ENCODE data around the gene ZDHHC7. TPM values are rescaled to one million over a fixed set of nuclear protein-coding genes. Genes with fewer than 3 reads are reported as not detected.
A peak's percentile ranks its signal among the peaks of the same experiment; 100 is the strongest.
"Not testable (repeated sequence)": the region's sequence is repeated elsewhere in the genome, so short reads cannot be mapped to it uniquely, and the experiment has no call there.

Gene ZDHHC7
- total RNA-seq, 3 donors from 2014 or later: 38.7 to 69.6 (median 41.1) TPM

GRCh38 chr16:84941921-84942320 lies 69.4 kb downstream of the ZDHHC7 start:
- Histone ChIP-seq H3K27ac (no peak overlapping the region), H3K4me1 (no peaks in the 10 kb centered on the region), H3K36me3 (no peaks in the 10 kb centered on the region), H3K27me3 (no peaks in the 10 kb centered on the region), H3K9me3 (peaks cover 0 to 4% of the 10 kb centered on the region in 2 donors), H3K4me3 (no peak overlapping the region)
- intact Hi-C loops (cut with DNase I; ENCODE audit: low total_unique reads): no loop called here
- DNase-seq (ENCODE audit: low spot score in 2 of 2): no peak
- TF ChIP-seq POLR2AphosphoS5 (IDR thresholded peaks at IDR 0.05): no peak
- no peak for TF ChIP-seq POLR2A (IDR thresholded peaks at IDR 0.05)

GRCh38 chr16:84940670-84941551 lies 70.4 kb downstream of the ZDHHC7 start:
- TF ChIP-seq POLR2AphosphoS5 (IDR thresholded peaks at IDR 0.05): peak in 1 of 3 donors; percentile 51
- TF ChIP-seq POLR2A (IDR thresholded peaks at IDR 0.05): no peak
- TF ChIP-seq CTCF (IDR thresholded peaks at IDR 0.05): peak in 1 of 3 donors; percentile 33
- Histone ChIP-seq H3K27ac (peak overlapping the region in 1 of 2 donors; percentile 81), H3K9me3 (peaks cover 0 to 4% of the 10 kb centered on the region in 2 donors), H3K27me3 (no peaks in the 10 kb centered on the region), H3K36me3 (no peaks in the 10 kb centered on the region), H3K4me1 (no peaks in the 10 kb centered on the region), H3K4me3 (no peak overlapping the region)
- DNase-seq (ENCODE audit: low spot score in 2 of 2): no peak
- intact Hi-C loops (cut with DNase I; ENCODE audit: low total_unique reads): no loop called here

- not testable (repeated sequence) for H3K4me1 ChIP-seq; H3K9me3 ChIP-seq; H3K27ac ChIP-seq; H3K36me3 ChIP-seq; H3K27me3 ChIP-seq; H3K4me3 ChIP-seq; DNase-seq (ENCODE audit: low spot score in 2 of 2)
- intact Hi-C loops (cut with DNase I; ENCODE audit: low total_unique reads): loop anchor here (10.0 kb wide), 1 partner anchor 444 kb away; no protein-coding TSS in a partner anchor
Observed at GRCh38 chr16:84938616-84939015, 72.7 kb downstream of the ZDHHC7 start.

GRCh38 chr16:84937196-84938005 lies 73.9 kb downstream of the ZDHHC7 start:
- intact Hi-C loops (cut with DNase I; ENCODE audit: low total_unique reads): loop anchor here (10.0 kb wide), 1 partner anchor 443 kb away; no protein-coding TSS in a partner anchor

GRCh38 chr16:84933774-84934631 lies 77.3 kb downstream of the ZDHHC7 start:
- DNase-seq (ENCODE audit: low spot score in 2 of 2): no peak
- intact Hi-C loops (cut with DNase I; ENCODE audit: low total_unique reads): loop anchor here (10.0 kb wide), 1 partner anchor 439 kb away; no protein-coding TSS in a partner anchor
- Histone ChIP-seq H3K4me1 (no peaks in the 10 kb centered on the region), H3K36me3 (no peaks in the 10 kb centered on the region), H3K27ac (peak overlapping the region; percentile 25 to 50), H3K9me3 (no peaks in the 10 kb centered on the region), H3K27me3 (no peaks in the 10 kb centered on the region), H3K4me3 (no peak overlapping the region)
- no peak for TF ChIP-seq POLR2AphosphoS5 (IDR thresholded peaks at IDR 0.05)
- no peak for TF ChIP-seq POLR2A (IDR thresholded peaks at IDR 0.05)

More at GRCh38 chr16:84937196-84938005, 73.9 kb downstream of the ZDHHC7 start:
- Histone ChIP-seq H3K36me3 (no peaks in the 10 kb centered on the region), H3K4me1 (no peaks in the 10 kb centered on the region), H3K27me3 (no peaks in the 10 kb centered on the region), H3K27ac (peak overlapping the region in 1 of 2 donors; percentile 12), H3K9me3 (no peaks in the 10 kb centered on the region), H3K4me3 (no peak overlapping the region)
- no peak for DNase-seq (ENCODE audit: low spot score in 2 of 2)
- TF ChIP-seq POLR2A (IDR thresholded peaks at IDR 0.05) (no peak), POLR2AphosphoS5 (IDR thresholded peaks at IDR 0.05) (no peak), CTCF (IDR thresholded peaks at IDR 0.05) (no peak)

GRCh38 chr16:84932681-84933080 lies 78.7 kb downstream of the ZDHHC7 start:
- Histone ChIP-seq H3K9me3 (no peaks in the 10 kb centered on the region), H3K36me3 (no peaks in the 10 kb centered on the region), H3K4me3 (no peak overlapping the region), H3K27ac (no peak overlapping the region), H3K27me3 (no peaks in the 10 kb centered on the region), H3K4me1 (no peaks in the 10 kb centered on the region)
- DNase-seq (ENCODE audit: low spot score in 2 of 2): no peak
- no peak for TF ChIP-seq POLR2A (IDR thresholded peaks at IDR 0.05)
- no peak for TF ChIP-seq POLR2AphosphoS5 (IDR thresholded peaks at IDR 0.05)
- no peak for TF ChIP-seq CTCF (IDR thresholded peaks at IDR 0.05)
- intact Hi-C loops (cut with DNase I; ENCODE audit: low total_unique reads): loop anchor here (10.0 kb wide), 1 partner anchor 438 kb away; no protein-coding TSS in a partner anchor
